ENCODE data around the gene OR8D2. TPM values are rescaled to one million over a fixed set of nuclear protein-coding genes. Genes with fewer than 3 reads are reported as not detected.

Gene OR8D2
- polyA plus RNA-seq, 1 donor (not counting 4 experiments of a cell fraction or from before 2014, with no cell fraction given) = not detected

GRCh38 chr11:124311269-124311668, 8.7 kb downstream of the OR8D2 start:
- Histone ChIP-seq H2AFZ (ENCODE audit: control insufficient read depth, low read length) (no peak overlapping the region), H3K4me2 (ENCODE audit: control insufficient read depth, extremely low read depth, insufficient read depth, low read depth, low read length) (no peak overlapping the region), H3K36me3 (ENCODE audit: control insufficient read depth in 2 of 2, extremely low read depth in 1 of 2, insufficient read depth in 2 of 2, low read length in 2 of 2) (no peaks in the 10 kb centered on the region), H3K27me3 (ENCODE audit: control insufficient read depth, extremely low read depth, insufficient read depth, low read length) (no peaks in the 10 kb centered on the region), H3K4me3 (ENCODE audit: control insufficient read depth in 2 of 3, extremely low read depth in 1 of 3, insufficient read depth in 2 of 3, low read depth in 1 of 3, low read length in 3 of 3) (no peak overlapping the region), H3K79me2 (ENCODE audit: control insufficient read depth, insufficient read depth, low read length) (no peaks in the 10 kb centered on the region), H4K20me1 (ENCODE audit: control insufficient read depth, extremely low read depth, insufficient read depth, low read length) (no peaks in the 10 kb centered on the region), H3K27ac (ENCODE audit: control insufficient read depth, insufficient read depth, low read length) (no peak overlapping the region), H3K4me1 (ENCODE audit: control insufficient read depth, extremely low read depth, insufficient read depth, low read length) (no peaks in the 10 kb centered on the region), H3K9me3 (ENCODE audit: control insufficient read depth, low read depth, low read length) (no peaks in the 10 kb centered on the region), H3K9ac (ENCODE audit: control insufficient read depth, extremely low read depth, insufficient read depth, low read length) (no peak overlapping the region), H3K9me1 (ENCODE audit: control insufficient read depth, extremely low read depth, insufficient read depth, low read length) (no peaks in the 10 kb centered on the region)
- FAIRE-seq (no peak), DNase-seq (ENCODE audit: low read depth, low spot score) (no peak)
- dilution Hi-C loops (cut with MboI; ENCODE audit: extremely low pct_ligation_motif_present, low sequenced_read_pairs) = no loop called here
- no peak for TF ChIP-seq CTCF (optimal IDR thresholded peaks at IDR 0.05 in 1 of 3, IDR thresholded peaks at IDR 0.05 in 1 of 3, conservative IDR thresholded peaks at IDR 0.05 in 1 of 3; ENCODE audit: extremely low read depth in 1 of 3, insufficient read depth in 2 of 3, low read length in 3 of 3)
- no peak for TF ChIP-seq EZH2 (IDR thresholded peaks at IDR 0.05; ENCODE audit: low read length)

DNA sequence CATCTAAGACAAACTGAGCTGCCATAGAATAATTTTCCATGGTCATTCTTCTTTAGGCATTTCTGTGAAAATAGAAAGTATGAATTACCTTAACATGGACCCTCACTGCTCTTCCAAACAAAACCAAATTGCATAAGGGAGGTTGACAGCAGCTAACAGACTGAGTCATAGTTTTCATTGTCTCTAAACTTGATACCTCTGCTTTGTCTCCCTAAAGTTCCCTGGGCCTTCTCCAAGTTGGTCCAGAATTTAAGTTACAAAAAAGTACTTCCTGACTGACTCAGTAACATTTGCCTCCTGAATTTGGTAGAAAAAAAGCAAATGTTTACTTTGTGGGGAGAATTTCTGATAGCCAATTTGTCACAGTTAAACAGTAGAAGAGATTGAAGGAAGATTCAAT, 9.3 kb downstream of the OR8D2 start:
- no peak for FAIRE-seq
- no peak for DNase-seq (ENCODE audit: low read depth, low spot score)

More for the DNA sequence above, 9.3 kb downstream of the OR8D2 start:
- H3K36me3 ChIP-seq (ENCODE audit: control insufficient read depth in 2 of 2, extremely low read depth in 1 of 2, insufficient read depth in 2 of 2, low read length in 2 of 2) = no peaks in the 10 kb centered on the region
- H3K79me2 ChIP-seq (ENCODE audit: control insufficient read depth, insufficient read depth, low read length) = no peaks in the 10 kb centered on the region
- H3K4me1 ChIP-seq (ENCODE audit: control insufficient read depth, extremely low read depth, insufficient read depth, low read length) = no peaks in the 10 kb centered on the region
- no peak overlapping the region for H3K27ac ChIP-seq (ENCODE audit: control insufficient read depth, insufficient read depth, low read length)
- H2AFZ ChIP-seq (ENCODE audit: control insufficient read depth, low read length) = no peak overlapping the region
- dilution Hi-C loops (cut with MboI; ENCODE audit: extremely low pct_ligation_motif_present, low sequenced_read_pairs) = no loop called here
- H3K4me2 ChIP-seq (ENCODE audit: control insufficient read depth, extremely low read depth, insufficient read depth, low read depth, low read length) = no peak overlapping the region
- no peaks in the 10 kb centered on the region for H3K9me3 ChIP-seq (ENCODE audit: control insufficient read depth, low read depth, low read length)
- no peaks in the 10 kb centered on the region for H3K9me1 ChIP-seq (ENCODE audit: control insufficient read depth, extremely low read depth, insufficient read depth, low read length)
- no peak overlapping the region for H3K4me3 ChIP-seq (ENCODE audit: control insufficient read depth in 2 of 3, extremely low read depth in 1 of 3, insufficient read depth in 2 of 3, low read depth in 1 of 3, low read length in 3 of 3)
- H3K9ac ChIP-seq (ENCODE audit: control insufficient read depth, extremely low read depth, insufficient read depth, low read length) = no peak overlapping the region
- H4K20me1 ChIP-seq (ENCODE audit: control insufficient read depth, extremely low read depth, insufficient read depth, low read length) = no peaks in the 10 kb centered on the region
- no peaks in the 10 kb centered on the region for H3K27me3 ChIP-seq (ENCODE audit: control insufficient read depth, extremely low read depth, insufficient read depth, low read length)
- TF ChIP-seq CTCF (optimal IDR thresholded peaks at IDR 0.05 in 1 of 3, IDR thresholded peaks at IDR 0.05 in 1 of 3, conservative IDR thresholded peaks at IDR 0.05 in 1 of 3; ENCODE audit: extremely low read depth in 1 of 3, insufficient read depth in 2 of 3, low read length in 3 of 3) (no peak), EZH2 (IDR thresholded peaks at IDR 0.05; ENCODE audit: low read length) (no peak)

Data from keratinocyte (primary cell).